ENCODE measurements around the gene MAP1B.

The MAP1B gene

GRCh38 chr5:72108202-72109061, 1.2 kb downstream of the MAP1B start:
- TF ChIP-seq, protein P1, sequence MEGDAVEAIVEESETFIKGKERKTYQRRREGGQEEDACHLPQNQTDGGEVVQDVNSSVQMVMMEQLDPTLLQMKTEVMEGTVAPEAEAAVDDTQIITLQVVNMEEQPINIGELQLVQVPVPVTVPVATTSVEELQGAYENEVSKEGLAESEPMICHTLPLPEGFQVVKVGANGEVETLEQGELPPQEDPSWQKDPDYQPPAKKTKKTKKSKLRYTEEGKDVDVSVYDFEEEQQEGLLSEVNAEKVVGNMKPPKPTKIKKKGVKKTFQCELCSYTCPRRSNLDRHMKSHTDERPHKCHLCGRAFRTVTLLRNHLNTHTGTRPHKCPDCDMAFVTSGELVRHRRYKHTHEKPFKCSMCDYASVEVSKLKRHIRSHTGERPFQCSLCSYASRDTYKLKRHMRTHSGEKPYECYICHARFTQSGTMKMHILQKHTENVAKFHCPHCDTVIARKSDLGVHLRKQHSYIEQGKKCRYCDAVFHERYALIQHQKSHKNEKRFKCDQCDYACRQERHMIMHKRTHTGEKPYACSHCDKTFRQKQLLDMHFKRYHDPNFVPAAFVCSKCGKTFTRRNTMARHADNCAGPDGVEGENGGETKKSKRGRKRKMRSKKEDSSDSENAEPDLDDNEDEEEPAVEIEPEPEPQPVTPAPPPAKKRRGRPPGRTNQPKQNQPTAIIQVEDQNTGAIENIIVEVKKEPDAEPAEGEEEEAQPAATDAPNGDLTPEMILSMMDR (IDR thresholded peaks at IDR 0.05; ENCODE audit: insufficient read depth, low read depth, low read length, missing control alignments) = no peak
- no peak for DNase-seq (ENCODE audit: low read depth)
- H3K4me3 ChIP-seq (ENCODE audit: low read depth, low read length) = no peak overlapping the region

DNA sequence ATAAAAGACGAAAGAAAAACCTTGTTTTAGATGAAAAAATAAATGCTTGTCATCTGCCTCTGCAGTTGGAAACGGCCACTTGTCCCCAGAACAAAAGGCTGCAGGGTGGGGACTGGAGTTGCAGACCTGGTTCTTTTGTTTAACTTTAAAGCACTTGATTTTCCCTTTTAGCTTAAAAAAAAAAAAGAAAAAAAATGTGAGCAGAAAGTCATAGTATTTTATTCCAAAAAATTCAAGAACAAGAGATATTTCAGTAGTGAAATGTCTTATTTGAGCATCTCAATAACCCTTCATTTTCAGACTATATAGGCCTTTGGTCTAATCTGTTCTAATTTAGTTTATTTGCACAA, 1.8 kb downstream of the MAP1B start:
- TF ChIP-seq, protein P1 (IDR thresholded peaks at IDR 0.05; ENCODE audit: insufficient read depth, low read depth, low read length, missing control alignments) = no peak
- H3K4me3 ChIP-seq (ENCODE audit: low read depth, low read length) = no peak overlapping the region

GRCh38 chr5:72109625-72110024, 2.4 kb downstream of the MAP1B start:
- no peak overlapping the region for H3K4me3 ChIP-seq (ENCODE audit: low read depth, low read length)
- no peak for DNase-seq (ENCODE audit: low read depth)
- TF ChIP-seq, protein P1 (IDR thresholded peaks at IDR 0.05; ENCODE audit: insufficient read depth, low read depth, low read length, missing control alignments) = no peak

More for the DNA sequence above, 1.8 kb downstream of the MAP1B start:
- no peak for DNase-seq (ENCODE audit: low read depth)

- DNase-seq (ENCODE audit: low read depth) = no peak
- H3K4me3 ChIP-seq (ENCODE audit: low read depth, low read length) = no peak overlapping the region
- TF ChIP-seq, protein P1 (IDR thresholded peaks at IDR 0.05; ENCODE audit: insufficient read depth, low read depth, low read length, missing control alignments) = no peak
Observed at GRCh38 chr5:72110394-72111013, 3.2 kb downstream of the MAP1B start.

DNA sequence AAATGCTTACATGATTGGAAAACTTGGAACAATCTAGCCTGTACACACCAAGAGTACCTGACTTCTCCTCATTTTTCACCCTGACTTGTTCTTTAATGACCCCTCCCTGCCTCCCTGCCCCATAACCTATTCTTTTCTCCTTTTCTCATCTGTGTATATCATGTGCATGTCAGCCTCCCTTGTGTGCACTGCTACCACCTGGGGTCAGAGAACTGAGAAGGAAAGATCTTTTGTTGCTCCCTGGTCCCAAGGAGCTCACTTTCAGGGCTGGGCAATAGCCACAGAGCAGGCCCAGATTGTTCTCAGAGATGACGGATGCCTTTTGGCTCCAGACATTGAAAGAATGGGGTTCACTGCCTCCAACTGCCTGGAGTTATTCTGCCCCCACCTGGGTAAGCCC, 5.1 kb downstream of the MAP1B start:
- no peak overlapping the region for H3K4me3 ChIP-seq (ENCODE audit: low read depth, low read length)
- TF ChIP-seq, protein P1 (IDR thresholded peaks at IDR 0.05; ENCODE audit: insufficient read depth, low read depth, low read length, missing control alignments) = no peak
- DNase-seq (ENCODE audit: low read depth) = no peak

- no peak overlapping the region for H3K4me3 ChIP-seq (ENCODE audit: low read depth, low read length)
- TF ChIP-seq, protein P1 (IDR thresholded peaks at IDR 0.05; ENCODE audit: insufficient read depth, low read depth, low read length, missing control alignments) = no peak
- DNase-seq (ENCODE audit: low read depth) = no peak
Observed at GRCh38 chr5:72114629-72115028, 7.4 kb downstream of the MAP1B start.
